HG02623 (cell line): ENCODE results near the gene GAN.
A peak's percentile ranks its signal among the peaks of the same experiment; 100 is the strongest.
"Not testable (repeated sequence)": the region's sequence is repeated elsewhere in the genome, so short reads cannot be mapped to it uniquely, and the experiment has no call there.

Source experiments
- ATAC-seq: cut with Tn5 transposase; IDR thresholded peaks from one replicate; pipeline ENCODE4 v1.9.1; 2021; ENCODE audit warnings: moderate library complexity; ENCODE audit not compliant: unreplicated experiment

Gene GAN

DNA sequence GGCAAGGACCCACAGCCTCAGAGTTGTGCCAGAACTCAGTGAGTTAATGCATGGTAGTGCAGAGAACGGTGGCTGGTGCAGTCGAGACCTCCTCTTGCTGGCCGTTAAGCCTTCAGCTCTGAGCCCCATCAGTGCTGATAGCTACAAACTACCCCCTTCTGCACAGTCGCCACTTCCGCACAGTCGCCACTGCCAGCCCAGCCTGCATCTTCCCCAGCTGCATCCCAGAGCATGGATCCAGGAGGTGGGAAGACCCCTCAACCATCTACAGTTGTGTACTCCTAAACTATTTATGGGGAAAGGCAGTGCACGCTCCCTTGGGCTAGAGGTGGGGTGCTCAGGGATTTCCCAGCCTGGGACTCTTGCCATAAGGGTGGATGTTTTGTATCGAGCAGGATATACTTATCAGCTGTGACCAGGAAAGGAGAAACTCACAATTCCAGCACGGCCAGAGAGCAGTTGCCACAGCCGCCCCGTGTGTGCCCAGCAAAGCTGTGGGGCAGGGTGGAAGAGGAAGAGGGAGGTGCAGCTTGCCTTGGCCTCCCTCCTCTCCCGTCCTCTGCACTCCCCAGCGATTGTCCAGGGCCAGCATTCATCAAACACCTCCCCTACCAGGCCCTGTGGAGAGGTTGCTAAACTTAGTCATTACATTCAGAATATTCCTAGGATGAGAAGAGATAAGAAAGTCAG, 80.3 kb downstream of the GAN start:
- ATAC-seq: no peak

- no peak for ATAC-seq
These were observed 82.5 kb downstream of the GAN start for GRCh38 chr16:81397058-81397878.

- no peak for ATAC-seq
These were observed 83.2 kb downstream of the GAN start for GRCh38 chr16:81397879-81398520.

- ATAC-seq: no peak
These were observed 85.1 kb downstream of the GAN start for GRCh38 chr16:81399909-81400308.

GRCh38 chr16:81401035-81401950, 86.5 kb downstream of the GAN start:
- no peak for ATAC-seq

GRCh38 chr16:81403208-81403600, 88.4 kb downstream of the GAN start:
- ATAC-seq: no peak

DNA sequence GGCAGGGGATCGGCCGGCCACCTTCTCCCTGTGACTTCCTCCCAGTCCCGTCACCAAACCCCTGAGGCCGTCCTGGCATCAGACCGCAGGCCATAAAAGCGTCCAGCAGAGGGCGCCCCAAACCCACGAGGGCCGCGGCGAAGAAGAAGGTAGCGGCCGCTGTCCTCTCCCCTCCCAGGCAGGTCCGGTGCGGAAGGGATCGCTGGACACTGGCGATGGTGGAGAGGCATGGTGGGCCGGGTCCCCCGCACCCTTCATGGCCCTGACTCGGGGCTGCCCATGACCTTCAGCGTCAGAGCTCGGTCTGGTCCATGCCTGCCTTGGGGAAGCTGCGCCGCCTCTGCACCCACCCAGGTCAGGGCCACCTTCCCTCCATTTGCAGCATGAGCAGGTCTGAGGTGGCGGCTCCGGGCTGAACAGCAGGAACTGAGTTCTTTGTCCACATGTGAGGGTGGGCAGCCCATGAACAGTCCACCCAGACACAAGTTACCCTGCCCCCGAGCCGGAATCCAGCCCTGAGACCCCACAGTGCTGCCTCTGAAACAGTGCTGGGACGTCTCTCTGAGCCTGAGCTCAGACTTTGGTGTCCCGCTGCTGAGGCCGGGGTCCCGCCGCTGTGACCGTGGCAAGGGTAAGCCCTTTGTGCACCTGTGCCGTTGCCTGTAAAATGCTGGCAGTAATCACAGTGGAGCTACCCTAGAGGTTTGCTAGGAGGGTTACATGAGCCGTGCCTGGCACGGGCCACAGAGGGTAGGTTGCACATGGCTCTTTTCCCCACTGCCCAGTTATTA, 89.0 kb downstream of the GAN start:
- peak; percentile 68 for ATAC-seq

DNA sequence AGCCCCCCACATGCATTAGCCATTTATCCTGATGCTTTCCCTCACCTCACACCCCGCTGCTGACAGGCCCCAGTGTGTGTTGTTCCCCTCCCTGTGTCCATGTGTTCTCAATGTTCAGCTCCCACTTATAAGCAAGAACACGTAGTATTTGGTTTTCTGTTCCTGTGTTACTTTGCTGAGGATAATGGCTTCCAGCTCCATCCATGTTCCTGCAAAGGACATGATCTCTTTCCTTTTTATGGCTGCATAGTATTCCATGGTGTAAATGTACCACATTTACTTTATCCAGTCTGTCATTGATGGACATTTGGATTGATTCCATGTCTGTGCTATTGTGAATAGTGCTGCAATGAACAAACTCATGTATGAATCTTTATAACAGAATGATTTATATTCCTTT, 90.2 kb downstream of the GAN start:
- not testable (repeated sequence) for ATAC-seq

DNA sequence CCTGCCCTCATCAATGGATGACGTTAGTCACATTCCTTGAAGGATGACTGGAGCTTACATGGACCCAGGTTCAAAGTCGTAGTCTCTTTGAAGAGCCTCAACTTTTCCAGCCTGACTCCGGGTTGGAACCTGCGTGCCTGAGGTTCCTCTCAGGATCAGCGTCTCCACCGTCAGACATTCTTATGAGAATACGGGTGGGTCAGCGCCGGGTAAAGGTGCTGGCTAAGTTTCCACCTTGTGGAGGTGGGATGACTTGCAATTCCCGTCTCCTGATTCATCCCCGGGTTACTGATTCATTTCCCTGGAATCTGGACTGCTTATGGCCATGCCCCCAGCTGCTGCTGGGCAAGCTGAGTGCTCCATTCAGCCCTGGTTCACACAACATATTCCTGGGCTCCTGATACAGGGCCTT, 90.9 kb downstream of the GAN start:
- ATAC-seq: no peak

DNA sequence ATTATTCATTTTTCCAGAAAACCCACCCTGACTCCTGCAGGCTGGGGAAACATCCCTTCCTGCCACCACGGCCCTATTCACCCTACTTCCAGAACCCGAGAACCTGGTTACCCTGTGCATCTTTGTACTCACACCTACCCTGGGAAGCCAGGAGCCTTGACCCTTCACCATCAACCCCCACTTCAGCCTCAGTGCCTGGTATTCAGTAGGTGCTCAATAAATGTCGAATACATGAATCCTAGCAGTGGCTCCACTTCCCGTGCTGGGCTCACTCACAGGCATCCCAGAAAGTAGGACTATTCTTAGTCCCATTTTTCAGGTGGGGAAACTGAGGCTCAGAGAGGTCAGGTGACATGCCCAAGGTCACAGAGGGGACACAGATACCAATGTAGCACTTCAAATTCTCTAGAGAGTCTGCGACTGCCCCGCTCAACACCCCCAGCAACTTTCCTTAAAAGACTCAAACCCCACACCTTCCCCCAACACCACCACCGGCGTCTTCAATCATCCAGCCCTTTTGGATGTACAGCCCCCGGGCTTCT, 93.7 kb downstream of the GAN start:
- no peak for ATAC-seq

DNA sequence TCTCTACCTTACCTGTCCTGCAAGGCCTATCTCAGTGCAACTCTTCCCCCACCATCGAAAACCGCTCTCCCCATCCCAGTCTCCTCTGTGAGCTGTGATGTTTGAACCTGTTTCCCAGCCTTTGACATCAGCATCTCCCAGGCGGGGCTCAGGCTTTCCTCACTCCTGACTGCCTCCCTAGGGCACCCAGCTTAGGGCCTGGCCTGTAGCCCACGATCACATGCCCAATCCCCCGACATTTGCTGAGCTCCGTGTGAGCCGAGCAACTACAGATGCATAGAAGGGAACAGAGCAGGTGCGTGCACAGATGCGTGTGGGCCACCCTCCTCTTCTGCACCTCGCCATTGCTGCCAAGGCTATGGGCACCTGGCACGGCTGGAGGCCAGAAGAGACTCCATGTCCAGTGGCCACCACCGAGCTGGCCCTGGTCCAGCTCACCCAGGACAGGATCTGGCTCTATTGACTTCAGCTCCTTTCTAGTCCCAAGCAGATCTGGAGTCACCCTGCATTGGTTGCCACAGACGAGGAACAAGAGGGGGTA, 94.3 kb downstream of the GAN start:
- no peak for ATAC-seq

DNA sequence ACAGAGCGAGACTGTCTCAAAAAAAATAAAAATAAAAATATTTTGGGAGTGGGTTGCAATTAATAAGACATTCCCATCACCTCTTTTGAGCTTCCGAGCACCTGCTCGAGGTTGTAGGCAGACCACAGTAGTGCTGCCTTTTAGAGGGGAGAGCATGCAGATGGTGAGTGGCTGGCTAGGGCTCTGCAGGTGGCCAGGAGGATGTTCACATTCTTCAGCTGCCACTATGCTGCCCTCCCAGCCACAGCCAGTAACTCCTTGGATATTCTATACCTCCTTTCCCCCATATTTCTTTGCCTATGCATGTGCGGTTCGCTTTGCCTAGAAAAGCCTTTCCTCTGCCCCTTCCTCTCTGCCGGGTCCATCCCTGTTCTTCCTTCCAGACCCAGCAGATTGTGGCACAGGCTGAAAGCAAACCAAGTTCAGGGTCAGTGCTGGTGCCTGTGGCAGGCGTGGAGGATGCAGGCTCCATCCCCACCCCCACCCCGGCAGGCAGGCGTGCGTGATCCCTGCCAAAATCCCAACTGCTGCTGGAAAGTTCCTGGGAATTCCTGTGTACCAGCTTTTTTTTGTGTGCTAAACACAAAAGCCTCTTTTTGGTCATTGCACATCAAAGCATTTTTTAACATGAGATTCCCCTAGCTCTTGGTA, 96.0 kb downstream of the GAN start:
- ATAC-seq: no peak

DNA sequence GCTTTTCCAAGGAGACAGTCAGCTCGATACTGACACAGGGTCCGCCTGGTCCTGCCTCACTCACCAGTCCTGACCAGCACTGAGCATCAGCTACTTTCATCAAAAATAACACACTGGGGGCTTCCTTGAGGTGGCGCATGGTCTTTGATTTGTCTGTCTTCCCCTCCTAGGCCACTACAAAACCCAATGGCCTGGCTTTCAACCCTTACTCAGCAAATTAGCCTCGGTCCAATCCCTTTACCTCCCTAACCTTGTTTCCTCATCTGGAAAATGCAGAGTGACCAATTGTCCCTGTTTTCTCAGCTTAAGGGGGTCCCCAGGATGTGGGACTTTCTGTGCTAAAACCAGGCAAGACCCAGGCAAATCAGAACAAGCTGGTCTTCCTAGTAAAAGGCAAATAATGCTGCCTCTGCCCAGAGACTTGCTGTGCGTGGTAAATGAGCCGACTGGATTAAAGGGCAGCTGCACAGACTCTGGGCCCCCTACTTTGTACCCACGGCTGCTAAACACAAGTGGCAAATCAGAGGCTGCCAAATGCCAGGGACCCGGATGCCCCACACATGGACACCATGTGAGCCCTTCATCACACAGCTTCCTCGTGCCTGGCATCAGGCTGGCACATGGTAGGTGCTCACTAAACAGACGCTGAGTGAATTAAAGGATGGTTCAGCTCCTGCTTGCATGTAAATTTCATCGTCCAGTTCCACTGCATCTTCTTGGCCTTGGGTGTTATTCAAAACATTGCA, 98.7 kb downstream of the GAN start:
- no peak for ATAC-seq

DNA sequence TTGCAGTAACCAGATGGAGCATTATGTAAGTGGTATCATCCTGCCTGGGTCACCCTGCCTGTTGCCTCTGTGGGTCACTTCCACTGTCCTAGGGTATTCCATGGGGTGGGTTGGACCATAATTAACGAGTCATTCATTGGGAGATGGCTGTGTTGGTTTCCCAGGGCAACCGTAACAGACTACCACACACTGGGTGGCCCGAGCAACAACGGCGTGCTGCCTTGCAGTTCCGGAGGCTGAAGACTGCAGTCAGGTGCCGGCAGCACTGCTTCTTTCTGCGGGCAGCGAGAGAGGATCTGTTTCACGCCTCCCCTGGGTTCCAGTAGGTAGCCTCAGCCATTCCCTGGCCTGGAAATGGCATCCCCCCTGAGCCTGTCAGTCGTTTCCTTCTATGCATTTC, 101.0 kb downstream of the GAN start:
- no peak for ATAC-seq

DNA sequence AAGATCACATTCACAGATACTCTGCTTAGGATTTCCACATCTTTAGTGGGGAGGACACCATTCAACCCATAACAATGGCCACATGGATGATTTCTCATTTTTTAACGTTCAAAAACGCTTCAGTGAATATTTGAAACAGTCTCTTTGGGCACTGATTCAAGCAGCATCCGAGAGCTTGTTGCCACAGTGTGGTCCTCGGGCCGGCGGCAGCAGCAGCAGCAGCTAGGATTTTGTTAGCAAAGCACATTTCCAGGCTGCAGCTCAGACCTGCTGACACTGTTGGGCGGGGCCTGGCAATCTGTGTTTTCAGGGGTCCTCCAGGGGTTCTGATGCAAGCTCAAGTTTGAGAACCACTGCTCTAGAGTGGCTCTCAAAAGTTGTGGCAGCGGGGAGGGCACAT, 102.0 kb downstream of the GAN start:
- no peak for ATAC-seq

DNA sequence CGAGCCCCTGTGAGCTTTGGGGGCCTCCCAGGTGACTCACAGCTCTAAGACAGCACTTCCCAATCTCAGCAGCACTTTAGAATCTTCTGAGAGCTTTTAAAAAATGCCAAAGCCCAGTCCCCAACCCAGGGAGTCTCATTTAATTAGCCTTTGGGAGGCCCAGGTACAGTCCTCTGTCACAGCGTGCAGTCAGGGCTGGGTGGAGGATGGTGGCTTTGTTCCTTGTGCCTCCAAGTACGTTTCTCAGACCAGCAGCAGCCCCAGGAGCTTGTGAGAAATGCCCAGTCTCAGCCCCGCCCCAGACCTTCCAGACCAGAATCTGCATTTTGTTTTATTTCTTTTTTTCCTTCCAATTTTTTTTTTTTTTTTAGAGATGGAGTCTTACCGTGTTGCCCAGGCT, 102.4 kb downstream of the GAN start:
- ATAC-seq: no peak

DNA sequence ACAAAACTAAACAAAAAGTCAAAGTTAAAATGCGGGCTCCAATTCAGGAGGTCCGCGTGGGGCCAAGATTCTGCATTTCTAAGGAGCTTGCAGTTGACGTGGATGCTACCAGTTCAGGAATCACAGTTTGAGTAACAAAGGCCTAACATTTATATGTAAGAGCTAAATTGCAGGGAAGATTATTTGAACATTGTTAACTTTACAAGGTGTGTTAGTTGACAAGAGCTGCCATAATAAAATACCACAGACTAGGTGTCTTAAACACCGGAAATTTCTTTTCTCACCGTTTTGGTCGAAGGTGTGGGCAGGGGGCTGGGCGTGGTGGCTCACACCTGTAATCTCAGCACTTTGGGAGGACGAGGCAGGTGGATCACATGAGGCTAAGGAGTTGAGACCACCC, 105.0 kb downstream of the GAN start:
- ATAC-seq: no peak

GRCh38 chr16:81421126-81421525, 106.4 kb downstream of the GAN start:
- no peak for ATAC-seq
